Measurements from ENCODE around the gene SPG7.

DNA sequence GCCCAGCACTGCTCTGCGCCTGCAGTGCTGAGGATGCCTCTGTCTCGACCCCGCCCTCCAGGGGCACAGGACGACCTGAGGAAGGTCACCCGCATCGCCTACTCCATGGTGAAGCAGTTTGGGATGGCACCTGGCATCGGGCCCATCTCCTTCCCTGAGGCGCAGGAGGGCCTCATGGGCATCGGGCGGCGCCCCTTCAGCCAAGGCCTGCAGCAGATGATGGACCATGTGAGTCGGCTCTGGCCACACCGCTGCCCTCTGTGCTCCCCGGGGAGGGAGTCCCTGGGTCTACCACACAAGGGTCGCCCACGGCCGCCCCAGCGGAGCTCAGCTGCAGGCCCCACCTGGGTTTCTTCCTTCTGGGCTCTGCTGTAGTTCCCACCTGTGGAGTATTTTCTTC lies 45.5 kb downstream of the SPG7 start:
- TF ChIP-seq, protein P1, sequence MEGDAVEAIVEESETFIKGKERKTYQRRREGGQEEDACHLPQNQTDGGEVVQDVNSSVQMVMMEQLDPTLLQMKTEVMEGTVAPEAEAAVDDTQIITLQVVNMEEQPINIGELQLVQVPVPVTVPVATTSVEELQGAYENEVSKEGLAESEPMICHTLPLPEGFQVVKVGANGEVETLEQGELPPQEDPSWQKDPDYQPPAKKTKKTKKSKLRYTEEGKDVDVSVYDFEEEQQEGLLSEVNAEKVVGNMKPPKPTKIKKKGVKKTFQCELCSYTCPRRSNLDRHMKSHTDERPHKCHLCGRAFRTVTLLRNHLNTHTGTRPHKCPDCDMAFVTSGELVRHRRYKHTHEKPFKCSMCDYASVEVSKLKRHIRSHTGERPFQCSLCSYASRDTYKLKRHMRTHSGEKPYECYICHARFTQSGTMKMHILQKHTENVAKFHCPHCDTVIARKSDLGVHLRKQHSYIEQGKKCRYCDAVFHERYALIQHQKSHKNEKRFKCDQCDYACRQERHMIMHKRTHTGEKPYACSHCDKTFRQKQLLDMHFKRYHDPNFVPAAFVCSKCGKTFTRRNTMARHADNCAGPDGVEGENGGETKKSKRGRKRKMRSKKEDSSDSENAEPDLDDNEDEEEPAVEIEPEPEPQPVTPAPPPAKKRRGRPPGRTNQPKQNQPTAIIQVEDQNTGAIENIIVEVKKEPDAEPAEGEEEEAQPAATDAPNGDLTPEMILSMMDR (IDR thresholded peaks at IDR 0.05): no peak
- TF ChIP-seq POLR2A (IDR thresholded peaks at IDR 0.05): no peak
